ENCODE data around the gene MISFA.

GRCh38 chr11:18594999-18595749 lies 4.4 kb upstream of the MISFA start:
- TF ChIP-seq CTCF (IDR thresholded peaks at IDR 0.05) (no peak), POLR2AphosphoS5 (IDR thresholded peaks at IDR 0.05) (no peak), POLR2A (IDR thresholded peaks at IDR 0.05) (no peak), EP300 (IDR thresholded peaks at IDR 0.05) (no peak)

Data from upper lobe of left lung (tissue), 4 donors.